HEK293T (cell line): ENCODE results near the gene OR5AK2.
"Not testable (repeated sequence)": the region's sequence is repeated elsewhere in the genome, so short reads cannot be mapped to it uniquely, and the experiment has no call there.

Experiments
- CTCF ChIA-PET: fragments of 350-600 bp; formaldehyde crosslinking; extraction: SDS; loops from one replicate; lab custom pipeline; 2021; ENCODE audit warnings: antibody characterized with exemption, inconsistent platforms; lab: Yijun Ruan, JAX
- POLR2A ChIA-PET: fragments of 350-600 bp; formaldehyde crosslinking; extraction: SDS; loops from one replicate; lab custom pipeline; 2020; ENCODE audit warnings: antibody characterized with exemption, inconsistent platforms; lab: Yijun Ruan, JAX
- DNase-seq: peaks from one replicate; pipeline ENCODE4 v3.0.0; 2012; ENCODE audit warnings: mixed read lengths; ENCODE audit errors: extremely low spot score
- ARNT ChIP-seq: fragments of 450-650 bp; IDR thresholded peaks from 2 replicates; pipeline ENCODE4 v1.6.1; 2017; ENCODE audit warnings: mild to moderate bottlenecking
- BHLHE40 ChIP-seq: fragments of 450-650 bp; IDR thresholded peaks from 2 replicates; pipeline ENCODE4 v1.6.1; 2016; ENCODE audit warnings: mild to moderate bottlenecking, moderate library complexity, borderline replicate concordance
- CTBP1 ChIP-seq: fragments of 450-650 bp; IDR thresholded peaks from 2 replicates; pipeline ENCODE4 v1.6.1; 2016; ENCODE audit warnings: borderline replicate concordance
- ELF4 ChIP-seq: fragments of 450-650 bp; IDR thresholded peaks from 2 replicates; pipeline ENCODE4 v1.6.1; 2017; ENCODE audit warnings: antibody characterized with exemption
- FOXA1 ChIP-seq: fragments of 450-650 bp; IDR thresholded peaks from 2 replicates; pipeline ENCODE4 v1.6.1; 2016; ENCODE audit warnings: mild to moderate bottlenecking
- FOXK2 ChIP-seq: fragments of 450-650 bp; IDR thresholded peaks from 2 replicates; pipeline ENCODE4 v1.6.1; 2016; ENCODE audit warnings: mild to moderate bottlenecking
- FOXM1 ChIP-seq: fragments of 450-650 bp; IDR thresholded peaks from 2 replicates; pipeline ENCODE4 v1.6.1; 2017; ENCODE audit warnings: mild to moderate bottlenecking, borderline replicate concordance
- HDGF ChIP-seq: fragments of 450-650 bp; IDR thresholded peaks from 2 replicates; pipeline ENCODE4 v1.6.1; 2017; ENCODE audit warnings: antibody characterized with exemption, borderline replicate concordance
- L3MBTL2 ChIP-seq: fragments of 450-650 bp; conservative IDR thresholded peaks from 2 replicates; pipeline ENCODE4 v1.6.1; 2016; ENCODE audit warnings: mild to moderate bottlenecking
- LEF1 ChIP-seq: fragments of 450-650 bp; IDR thresholded peaks from 2 replicates; pipeline ENCODE4 v1.6.1; 2017; ENCODE audit warnings: mild to moderate bottlenecking, borderline replicate concordance
- NFRKB ChIP-seq: fragments of 450-650 bp; IDR thresholded peaks from 2 replicates; pipeline ENCODE4 v1.6.1; 2016; ENCODE audit warnings: mild to moderate bottlenecking, moderate library complexity
- SP1 ChIP-seq: fragments of 450-650 bp; IDR thresholded peaks from 2 replicates; pipeline ENCODE4 v1.6.1; 2017
- SUZ12 ChIP-seq: fragments of 450-650 bp; IDR thresholded peaks from 2 replicates; pipeline ENCODE4 v1.6.1; 2016; ENCODE audit warnings: mild to moderate bottlenecking
- TARDBP ChIP-seq: fragments of 450-650 bp; IDR thresholded peaks from 2 replicates; pipeline ENCODE4 v1.6.1; 2016
- ZNF384 ChIP-seq: fragments of 450-650 bp; IDR thresholded peaks from 2 replicates; pipeline ENCODE4 v1.6.1; 2016
- TF ChIP-seq, protein P1 (sequence below): fragments of 450-650 bp; IDR thresholded peaks from 2 replicates; pipeline ENCODE4 v1.6.1; 2016

The OR5AK2 gene, protein sequence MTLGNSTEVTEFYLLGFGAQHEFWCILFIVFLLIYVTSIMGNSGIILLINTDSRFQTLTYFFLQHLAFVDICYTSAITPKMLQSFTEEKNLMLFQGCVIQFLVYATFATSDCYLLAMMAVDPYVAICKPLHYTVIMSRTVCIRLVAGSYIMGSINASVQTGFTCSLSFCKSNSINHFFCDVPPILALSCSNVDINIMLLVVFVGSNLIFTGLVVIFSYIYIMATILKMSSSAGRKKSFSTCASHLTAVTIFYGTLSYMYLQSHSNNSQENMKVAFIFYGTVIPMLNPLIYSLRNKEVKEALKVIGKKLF

DNA sequence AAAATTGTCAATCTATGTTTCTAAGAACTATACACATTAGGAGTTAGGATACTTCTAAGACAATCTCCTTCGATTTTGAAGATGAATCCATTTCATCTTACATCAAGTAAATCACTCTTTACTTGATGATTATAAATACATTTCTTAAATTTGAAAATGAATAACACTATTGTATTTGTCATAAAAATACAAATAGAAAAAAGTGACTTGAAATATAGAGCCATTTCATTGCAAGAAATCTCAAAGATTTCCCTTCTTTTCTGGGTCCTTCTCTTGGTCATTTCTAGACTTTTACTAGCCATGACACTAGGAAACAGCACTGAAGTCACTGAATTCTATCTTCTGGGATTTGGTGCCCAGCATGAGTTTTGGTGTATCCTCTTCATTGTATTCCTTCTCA lies at the start of gene OR5AK2:
TSS of gene OR5AK2 (plus strand) at position 301 of the 400 bp plus-strand sequence. CDS start at position 301, 0 bp downstream.
- TF ChIP-seq ZNF384, result no peak
- no peak for TF ChIP-seq ELF4
- no peak for TF ChIP-seq L3MBTL2
- no peak for TF ChIP-seq TARDBP
- ChIA-PET POLR2A (no interaction called here), CTCF (no interaction called here)
- DNase-seq, result no peak

DNA sequence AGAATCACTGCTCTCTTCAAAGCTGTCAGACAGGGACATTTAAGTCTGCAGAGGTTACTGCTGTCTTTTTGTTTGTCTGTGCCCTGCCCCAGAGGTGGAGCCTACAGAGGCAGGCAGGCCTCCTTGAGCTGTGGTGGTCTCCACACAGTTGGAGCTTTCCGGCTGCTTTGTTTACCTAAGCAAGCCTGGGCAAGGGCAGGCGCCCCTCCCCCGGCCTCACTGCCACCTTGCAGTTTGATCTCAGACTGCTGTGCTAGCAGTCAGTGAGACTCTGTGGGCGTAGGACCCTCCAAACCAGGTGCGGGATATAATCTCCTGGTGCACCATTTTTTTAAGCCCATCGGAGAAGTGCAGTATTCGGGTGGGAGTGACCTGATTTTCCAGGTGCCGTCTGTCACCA lies 43.2 kb upstream of the OR5AK2 start:
- POLR2A ChIA-PET, CTCF ChIA-PET: not testable (repeated sequence)

DNA sequence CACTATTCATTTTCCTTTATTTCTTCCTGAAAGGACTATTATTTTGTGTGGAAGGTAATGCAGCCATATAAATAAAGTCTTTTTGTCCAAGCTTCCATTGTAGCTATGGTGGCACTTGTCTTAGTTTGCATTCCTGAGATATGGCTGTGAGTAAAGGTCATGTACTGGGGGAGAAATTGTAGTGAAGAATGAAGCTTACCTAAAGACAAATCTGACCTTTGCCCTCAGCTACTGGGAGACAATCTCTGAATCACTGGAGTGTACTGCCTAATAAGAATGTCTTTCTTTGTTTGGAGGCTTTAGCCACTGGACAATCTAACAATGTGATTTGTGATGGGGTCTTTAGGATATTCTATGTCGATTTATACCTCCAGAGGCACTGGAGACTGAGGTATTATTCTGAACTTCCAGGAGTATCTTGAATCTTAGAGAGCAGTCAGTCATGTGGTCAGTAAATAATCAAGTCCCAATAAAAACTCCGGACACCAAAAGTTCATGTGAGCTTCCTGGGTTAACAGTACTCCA lies 39.7 kb upstream of the OR5AK2 start:
- TF ChIP-seq ZNF384, result no peak
- TF ChIP-seq SUZ12, result no peak
- no peak for TF ChIP-seq BHLHE40
- no peak for TF ChIP-seq LEF1
- no peak for TF ChIP-seq CTBP1
- TF ChIP-seq SP1, result no peak
- TF ChIP-seq FOXM1, result no peak
- TF ChIP-seq FOXA1, result no peak
- no peak for TF ChIP-seq HDGF
- TF ChIP-seq ELF4, result no peak
- TF ChIP-seq, protein P1, sequence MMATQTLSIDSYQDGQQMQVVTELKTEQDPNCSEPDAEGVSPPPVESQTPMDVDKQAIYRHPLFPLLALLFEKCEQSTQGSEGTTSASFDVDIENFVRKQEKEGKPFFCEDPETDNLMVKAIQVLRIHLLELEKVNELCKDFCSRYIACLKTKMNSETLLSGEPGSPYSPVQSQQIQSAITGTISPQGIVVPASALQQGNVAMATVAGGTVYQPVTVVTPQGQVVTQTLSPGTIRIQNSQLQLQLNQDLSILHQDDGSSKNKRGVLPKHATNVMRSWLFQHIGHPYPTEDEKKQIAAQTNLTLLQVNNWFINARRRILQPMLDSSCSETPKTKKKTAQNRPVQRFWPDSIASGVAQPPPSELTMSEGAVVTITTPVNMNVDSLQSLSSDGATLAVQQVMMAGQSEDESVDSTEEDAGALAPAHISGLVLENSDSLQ, result no peak
- TF ChIP-seq NFRKB, result no peak
- TF ChIP-seq ARNT, result no peak
- TF ChIP-seq L3MBTL2, result no peak
- TF ChIP-seq TARDBP, result no peak
- no peak for TF ChIP-seq FOXK2
- CTCF ChIA-PET, result no interaction called here
- no peak for DNase-seq
- POLR2A ChIA-PET, result no interaction called here

More for the DNA sequence above, 43.2 kb upstream of the OR5AK2 start:
- DNase-seq, result not testable (repeated sequence)

DNA sequence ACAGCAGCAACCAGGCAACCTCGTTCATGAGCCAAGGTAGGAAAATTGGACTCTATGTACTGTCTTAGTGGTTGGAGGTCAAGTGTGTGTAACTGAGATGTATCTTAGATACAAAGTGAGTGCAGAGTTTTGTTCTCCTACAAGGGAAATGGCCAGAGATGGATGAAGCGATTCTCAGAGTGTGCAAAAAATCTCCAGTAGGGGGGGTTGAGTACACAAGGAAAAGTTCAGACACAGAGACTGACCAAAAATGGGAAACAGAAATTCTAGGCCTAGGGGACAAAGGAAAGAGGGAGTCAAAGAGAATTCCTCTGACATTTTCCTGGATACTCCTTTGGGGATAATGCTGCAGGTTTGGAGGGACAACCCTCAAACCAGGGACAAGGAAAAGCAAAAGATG lies 38.2 kb upstream of the OR5AK2 start:
- POLR2A ChIA-PET, result no interaction called here
- DNase-seq, result no peak
- TF ChIP-seq CTBP1, result no peak
- no peak for TF ChIP-seq ZNF384
- TF ChIP-seq SUZ12, result no peak
- TF ChIP-seq, protein P1, result no peak
- no peak for TF ChIP-seq L3MBTL2
- no peak for TF ChIP-seq BHLHE40
- TF ChIP-seq HDGF, result no peak
- TF ChIP-seq FOXM1, result no peak
- TF ChIP-seq FOXK2, result no peak
- TF ChIP-seq NFRKB, result no peak
- no peak for TF ChIP-seq ARNT
- no peak for TF ChIP-seq FOXA1
- no peak for TF ChIP-seq ELF4
- TF ChIP-seq LEF1, result no peak
- TF ChIP-seq TARDBP, result no peak
- no peak for TF ChIP-seq SP1
- CTCF ChIA-PET, result no interaction called here

DNA sequence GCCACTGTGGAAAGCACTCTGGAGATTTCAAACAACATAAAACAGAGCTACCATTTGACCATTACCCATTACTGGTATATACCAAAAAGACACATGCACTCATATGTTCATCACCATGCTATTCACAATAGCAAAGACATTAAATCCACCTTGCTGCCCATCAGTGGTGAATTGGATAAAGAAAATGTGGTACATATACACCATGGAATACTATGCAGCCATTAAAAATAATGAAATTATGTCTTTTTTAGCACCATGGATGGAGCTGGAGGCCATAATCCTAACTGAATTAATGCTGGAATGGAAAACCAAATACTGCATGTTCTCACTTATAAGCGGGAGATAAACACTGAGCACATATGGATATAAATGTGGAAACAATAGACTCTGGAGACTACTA lies 34.8 kb upstream of the OR5AK2 start:
- DNase-seq, CTCF ChIA-PET, POLR2A ChIA-PET: not testable (repeated sequence)

DNA sequence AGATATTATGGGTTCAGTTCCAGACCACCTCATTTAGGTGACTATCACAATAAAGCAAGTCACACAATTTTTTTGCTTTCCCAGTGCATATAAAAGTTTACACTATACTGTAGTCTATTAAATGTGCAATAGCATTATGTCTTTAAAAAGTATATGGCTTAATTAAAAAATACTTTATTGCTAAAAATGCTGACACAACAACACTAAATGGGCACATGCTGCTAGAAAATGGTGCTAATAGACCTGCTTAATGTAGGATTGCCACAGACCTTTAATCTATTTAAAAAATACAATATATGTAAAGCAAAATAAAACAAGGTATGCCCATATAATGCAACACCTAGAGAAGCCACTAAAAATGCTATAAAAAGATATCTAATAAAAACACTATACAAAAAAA lies 27.1 kb upstream of the OR5AK2 start:
- ChIA-PET CTCF (no interaction called here), POLR2A (no interaction called here)
- no peak for TF ChIP-seq ZNF384
- no peak for TF ChIP-seq SP1
- no peak for TF ChIP-seq FOXA1
- no peak for TF ChIP-seq NFRKB
- TF ChIP-seq ARNT, result no peak
- no peak for TF ChIP-seq FOXM1
- TF ChIP-seq, protein P1, result no peak
- no peak for TF ChIP-seq FOXK2
- TF ChIP-seq ELF4, result no peak
- no peak for TF ChIP-seq LEF1
- no peak for TF ChIP-seq L3MBTL2
- TF ChIP-seq BHLHE40, result no peak
- TF ChIP-seq TARDBP, result no peak
- TF ChIP-seq HDGF, result no peak
- no peak for TF ChIP-seq SUZ12
- no peak for TF ChIP-seq CTBP1
- DNase-seq, result no peak
